ENCODE measurements around the gene CMPK1.

CMPK1 gene

DNA sequence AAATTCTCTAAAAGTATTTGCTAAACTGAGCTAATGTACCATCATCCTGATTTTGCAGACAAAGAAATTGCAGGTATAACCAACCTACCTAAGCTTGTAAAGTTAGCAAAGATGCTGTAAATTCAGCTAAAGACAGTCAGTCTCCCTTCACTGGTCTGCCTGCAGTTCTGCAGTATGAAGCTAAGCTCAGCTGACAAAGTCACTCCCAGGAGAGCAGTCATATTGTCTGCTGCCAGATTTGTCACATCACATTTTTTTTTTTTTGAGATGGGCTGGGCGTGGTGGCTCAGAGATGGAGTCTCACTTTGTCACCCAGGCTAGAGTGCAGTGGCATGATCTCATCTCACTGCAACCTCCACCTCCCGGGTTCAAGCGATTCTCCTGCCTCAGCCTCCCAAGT is 8.9 kb upstream of the CMPK1 start:
- ATAC-seq, result no peak
- TF ChIP-seq, protein P1, sequence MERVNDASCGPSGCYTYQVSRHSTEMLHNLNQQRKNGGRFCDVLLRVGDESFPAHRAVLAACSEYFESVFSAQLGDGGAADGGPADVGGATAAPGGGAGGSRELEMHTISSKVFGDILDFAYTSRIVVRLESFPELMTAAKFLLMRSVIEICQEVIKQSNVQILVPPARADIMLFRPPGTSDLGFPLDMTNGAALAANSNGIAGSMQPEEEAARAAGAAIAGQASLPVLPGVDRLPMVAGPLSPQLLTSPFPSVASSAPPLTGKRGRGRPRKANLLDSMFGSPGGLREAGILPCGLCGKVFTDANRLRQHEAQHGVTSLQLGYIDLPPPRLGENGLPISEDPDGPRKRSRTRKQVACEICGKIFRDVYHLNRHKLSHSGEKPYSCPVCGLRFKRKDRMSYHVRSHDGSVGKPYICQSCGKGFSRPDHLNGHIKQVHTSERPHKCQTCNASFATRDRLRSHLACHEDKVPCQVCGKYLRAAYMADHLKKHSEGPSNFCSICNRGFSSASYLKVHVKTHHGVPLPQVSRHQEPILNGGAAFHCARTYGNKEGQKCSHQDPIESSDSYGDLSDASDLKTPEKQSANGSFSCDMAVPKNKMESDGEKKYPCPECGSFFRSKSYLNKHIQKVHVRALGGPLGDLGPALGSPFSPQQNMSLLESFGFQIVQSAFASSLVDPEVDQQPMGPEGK (CRISPR knock-in tag; IDR thresholded peaks at IDR 0.05; ENCODE audit: borderline replicate concordance), result no peak
- TF ChIP-seq TOX (CRISPR knock-in tag; IDR thresholded peaks at IDR 0.05; ENCODE audit: borderline replicate concordance) (no peak), ZNF70 (CRISPR knock-in tag; IDR thresholded peaks at IDR 0.05) (no peak), GLIS3 (CRISPR knock-in tag; IDR thresholded peaks at IDR 0.05) (no peak), TCF4 (CRISPR knock-in tag; IDR thresholded peaks at IDR 0.05; ENCODE audit: borderline replicate concordance) (no peak), OSR1 (CRISPR knock-in tag; IDR thresholded peaks at IDR 0.05) (no peak), CSDC2 (CRISPR knock-in tag; IDR thresholded peaks at IDR 0.05) (no peak), PPARA (CRISPR knock-in tag; IDR thresholded peaks at IDR 0.05; ENCODE audit: borderline replicate concordance) (no peak), BACH2 (CRISPR knock-in tag; IDR thresholded peaks at IDR 0.05; ENCODE audit: borderline replicate concordance) (no peak), ZNF8 (CRISPR knock-in tag; IDR thresholded peaks at IDR 0.05) (no peak), ESRRG (CRISPR knock-in tag; IDR thresholded peaks at IDR 0.05) (no peak), ZFP3 (CRISPR knock-in tag; IDR thresholded peaks at IDR 0.05) (no peak), ZFP30 (CRISPR knock-in tag; IDR thresholded peaks at IDR 0.05) (no peak), ISL1 (CRISPR knock-in tag; IDR thresholded peaks at IDR 0.05) (no peak), RARB (CRISPR knock-in tag; IDR thresholded peaks at IDR 0.05) (no peak), ZNF565 (CRISPR knock-in tag; conservative IDR thresholded peaks at IDR 0.05; ENCODE audit: low read depth) (no peak)
- TF ChIP-seq, protein P2, sequence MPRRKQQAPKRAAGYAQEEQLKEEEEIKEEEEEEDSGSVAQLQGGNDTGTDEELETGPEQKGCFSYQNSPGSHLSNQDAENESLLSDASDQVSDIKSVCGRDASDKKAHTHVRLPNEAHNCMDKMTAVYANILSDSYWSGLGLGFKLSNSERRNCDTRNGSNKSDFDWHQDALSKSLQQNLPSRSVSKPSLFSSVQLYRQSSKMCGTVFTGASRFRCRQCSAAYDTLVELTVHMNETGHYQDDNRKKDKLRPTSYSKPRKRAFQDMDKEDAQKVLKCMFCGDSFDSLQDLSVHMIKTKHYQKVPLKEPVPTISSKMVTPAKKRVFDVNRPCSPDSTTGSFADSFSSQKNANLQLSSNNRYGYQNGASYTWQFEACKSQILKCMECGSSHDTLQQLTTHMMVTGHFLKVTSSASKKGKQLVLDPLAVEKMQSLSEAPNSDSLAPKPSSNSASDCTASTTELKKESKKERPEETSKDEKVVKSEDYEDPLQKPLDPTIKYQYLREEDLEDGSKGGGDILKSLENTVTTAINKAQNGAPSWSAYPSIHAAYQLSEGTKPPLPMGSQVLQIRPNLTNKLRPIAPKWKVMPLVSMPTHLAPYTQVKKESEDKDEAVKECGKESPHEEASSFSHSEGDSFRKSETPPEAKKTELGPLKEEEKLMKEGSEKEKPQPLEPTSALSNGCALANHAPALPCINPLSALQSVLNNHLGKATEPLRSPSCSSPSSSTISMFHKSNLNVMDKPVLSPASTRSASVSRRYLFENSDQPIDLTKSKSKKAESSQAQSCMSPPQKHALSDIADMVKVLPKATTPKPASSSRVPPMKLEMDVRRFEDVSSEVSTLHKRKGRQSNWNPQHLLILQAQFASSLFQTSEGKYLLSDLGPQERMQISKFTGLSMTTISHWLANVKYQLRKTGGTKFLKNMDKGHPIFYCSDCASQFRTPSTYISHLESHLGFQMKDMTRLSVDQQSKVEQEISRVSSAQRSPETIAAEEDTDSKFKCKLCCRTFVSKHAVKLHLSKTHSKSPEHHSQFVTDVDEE (CRISPR knock-in tag; IDR thresholded peaks at IDR 0.05), result no peak
- TF ChIP-seq, protein P3, sequence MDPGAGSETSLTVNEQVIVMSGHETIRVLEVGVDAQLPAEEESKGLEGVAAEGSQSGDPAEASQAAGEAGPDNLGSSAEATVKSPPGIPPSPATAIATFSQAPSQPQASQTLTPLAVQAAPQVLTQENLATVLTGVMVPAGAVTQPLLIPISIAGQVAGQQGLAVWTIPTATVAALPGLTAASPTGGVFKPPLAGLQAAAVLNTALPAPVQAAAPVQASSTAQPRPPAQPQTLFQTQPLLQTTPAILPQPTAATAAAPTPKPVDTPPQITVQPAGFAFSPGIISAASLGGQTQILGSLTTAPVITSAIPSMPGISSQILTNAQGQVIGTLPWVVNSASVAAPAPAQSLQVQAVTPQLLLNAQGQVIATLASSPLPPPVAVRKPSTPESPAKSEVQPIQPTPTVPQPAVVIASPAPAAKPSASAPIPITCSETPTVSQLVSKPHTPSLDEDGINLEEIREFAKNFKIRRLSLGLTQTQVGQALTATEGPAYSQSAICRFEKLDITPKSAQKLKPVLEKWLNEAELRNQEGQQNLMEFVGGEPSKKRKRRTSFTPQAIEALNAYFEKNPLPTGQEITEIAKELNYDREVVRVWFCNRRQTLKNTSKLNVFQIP (CRISPR knock-in tag; IDR thresholded peaks at IDR 0.05; ENCODE audit: borderline replicate concordance, low read depth), result no peak
- TF ChIP-seq, protein P4, sequence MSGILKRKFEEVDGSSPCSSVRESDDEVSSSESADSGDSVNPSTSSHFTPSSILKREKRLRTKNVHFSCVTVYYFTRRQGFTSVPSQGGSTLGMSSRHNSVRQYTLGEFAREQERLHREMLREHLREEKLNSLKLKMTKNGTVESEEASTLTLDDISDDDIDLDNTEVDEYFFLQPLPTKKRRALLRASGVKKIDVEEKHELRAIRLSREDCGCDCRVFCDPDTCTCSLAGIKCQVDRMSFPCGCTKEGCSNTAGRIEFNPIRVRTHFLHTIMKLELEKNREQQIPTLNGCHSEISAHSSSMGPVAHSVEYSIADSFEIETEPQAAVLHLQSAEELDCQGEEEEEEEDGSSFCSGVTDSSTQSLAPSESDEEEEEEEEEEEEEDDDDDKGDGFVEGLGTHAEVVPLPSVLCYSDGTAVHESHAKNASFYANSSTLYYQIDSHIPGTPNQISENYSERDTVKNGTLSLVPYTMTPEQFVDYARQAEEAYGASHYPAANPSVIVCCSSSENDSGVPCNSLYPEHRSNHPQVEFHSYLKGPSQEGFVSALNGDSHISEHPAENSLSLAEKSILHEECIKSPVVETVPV (CRISPR knock-in tag; IDR thresholded peaks at IDR 0.05), result no peak
- TF ChIP-seq, protein P5, sequence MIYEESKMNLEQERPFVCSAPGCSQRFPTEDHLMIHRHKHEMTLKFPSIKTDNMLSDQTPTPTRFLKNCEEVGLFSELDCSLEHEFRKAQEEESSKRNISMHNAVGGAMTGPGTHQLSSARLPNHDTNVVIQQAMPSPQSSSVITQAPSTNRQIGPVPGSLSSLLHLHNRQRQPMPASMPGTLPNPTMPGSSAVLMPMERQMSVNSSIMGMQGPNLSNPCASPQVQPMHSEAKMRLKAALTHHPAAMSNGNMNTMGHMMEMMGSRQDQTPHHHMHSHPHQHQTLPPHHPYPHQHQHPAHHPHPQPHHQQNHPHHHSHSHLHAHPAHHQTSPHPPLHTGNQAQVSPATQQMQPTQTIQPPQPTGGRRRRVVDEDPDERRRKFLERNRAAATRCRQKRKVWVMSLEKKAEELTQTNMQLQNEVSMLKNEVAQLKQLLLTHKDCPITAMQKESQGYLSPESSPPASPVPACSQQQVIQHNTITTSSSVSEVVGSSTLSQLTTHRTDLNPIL (CRISPR knock-in tag; IDR thresholded peaks at IDR 0.05; ENCODE audit: low read depth), result no peak

DNA sequence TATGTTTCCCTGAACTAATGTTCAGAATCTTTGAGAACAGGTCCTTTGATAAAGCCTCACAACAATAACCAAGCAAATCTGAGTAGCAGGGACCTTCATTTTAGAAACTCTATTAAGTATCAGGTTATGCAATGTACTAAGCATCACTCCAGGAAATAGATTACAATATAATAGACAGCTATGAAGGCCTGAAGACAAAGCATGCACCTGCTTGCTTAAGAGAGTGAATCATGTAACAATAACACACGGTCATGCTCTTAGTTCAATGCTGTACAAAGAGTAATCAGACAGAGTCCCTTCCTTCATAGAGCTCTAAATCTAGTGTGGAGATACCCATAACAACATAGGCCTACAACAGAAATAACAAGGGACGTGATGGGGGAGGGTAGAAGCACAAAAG is 8.1 kb upstream of the CMPK1 start:
- TF ChIP-seq ZNF565 (CRISPR knock-in tag; conservative IDR thresholded peaks at IDR 0.05; ENCODE audit: low read depth), result no peak
- TF ChIP-seq, protein P1 (CRISPR knock-in tag; IDR thresholded peaks at IDR 0.05; ENCODE audit: borderline replicate concordance), result no peak
- ATAC-seq, result no peak

DNA sequence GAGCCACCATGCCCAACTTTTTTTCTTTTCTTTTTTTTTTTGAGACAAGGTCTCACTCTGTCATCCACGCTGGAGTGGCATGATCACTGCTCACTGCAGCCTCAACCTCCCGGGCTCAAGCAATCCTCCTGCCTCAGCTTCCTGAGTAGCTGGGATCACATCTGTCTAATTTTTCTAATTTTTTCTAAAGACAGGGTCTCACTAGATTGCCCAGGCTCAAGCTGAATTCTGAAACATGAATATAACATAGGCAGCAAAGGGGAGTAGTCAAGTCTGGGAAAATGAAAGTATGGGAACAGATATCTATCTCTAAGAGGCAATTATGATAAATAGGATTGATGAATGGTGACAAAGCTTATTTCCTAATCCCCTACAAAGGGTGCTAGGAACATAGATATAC is 7.3 kb upstream of the CMPK1 start:
- no peak for ATAC-seq
- TF ChIP-seq RARB (CRISPR knock-in tag; IDR thresholded peaks at IDR 0.05), result no peak
- TF ChIP-seq TCF4 (CRISPR knock-in tag; IDR thresholded peaks at IDR 0.05; ENCODE audit: borderline replicate concordance), result no peak
- no peak for TF ChIP-seq ZFP30 (CRISPR knock-in tag; IDR thresholded peaks at IDR 0.05)
- no peak for TF ChIP-seq CSDC2 (CRISPR knock-in tag; IDR thresholded peaks at IDR 0.05)
- no peak for TF ChIP-seq ZC3H10 (CRISPR knock-in tag; IDR thresholded peaks at IDR 0.05)
- TF ChIP-seq OSR1 (CRISPR knock-in tag; IDR thresholded peaks at IDR 0.05), result no peak
- TF ChIP-seq TOX (CRISPR knock-in tag; IDR thresholded peaks at IDR 0.05; ENCODE audit: borderline replicate concordance), result no peak
- no peak for TF ChIP-seq ZNF70 (CRISPR knock-in tag; IDR thresholded peaks at IDR 0.05)
- TF ChIP-seq, protein P3 (CRISPR knock-in tag; IDR thresholded peaks at IDR 0.05; ENCODE audit: borderline replicate concordance, low read depth), result no peak
- TF ChIP-seq, protein P4 (CRISPR knock-in tag; IDR thresholded peaks at IDR 0.05), result no peak
- TF ChIP-seq GLIS3 (CRISPR knock-in tag; IDR thresholded peaks at IDR 0.05), result no peak
- TF ChIP-seq SNAI2 (CRISPR knock-in tag; IDR thresholded peaks at IDR 0.05), result no peak
